Putamen (tissue), 1 donor: ENCODE measurements around the gene STK4.

ENCODE experiments used
- DNase-seq: peaks from one replicate; pipeline ENCODE4 v3.0.0-alpha.2; 2016; ENCODE audit warnings: low spot score

The STK4 gene

GRCh38 chr20:45028424-45029136 lies 62.3 kb downstream of the STK4 start:
- DNase-seq = no peak

DNA sequence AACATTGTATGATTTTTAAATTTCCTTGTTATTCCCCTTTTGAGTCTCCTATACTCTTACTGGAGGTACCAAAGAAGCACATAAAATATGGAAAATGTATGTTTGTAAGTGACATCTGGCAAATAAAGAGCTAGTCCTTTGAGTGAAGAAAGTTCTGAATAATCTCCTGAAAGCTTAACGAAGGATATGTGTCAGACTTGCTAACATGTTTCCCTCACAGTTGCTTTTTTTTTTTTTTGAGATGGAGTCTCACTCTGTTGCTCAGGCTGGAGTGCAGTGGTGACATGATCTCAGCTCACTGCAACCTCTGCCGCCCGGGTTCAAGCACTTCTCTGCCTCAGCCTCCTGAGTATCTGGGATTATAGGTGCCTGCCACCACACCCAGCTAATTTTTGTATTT lies 63.6 kb downstream of the STK4 start:
- DNase-seq = no peak

DNA sequence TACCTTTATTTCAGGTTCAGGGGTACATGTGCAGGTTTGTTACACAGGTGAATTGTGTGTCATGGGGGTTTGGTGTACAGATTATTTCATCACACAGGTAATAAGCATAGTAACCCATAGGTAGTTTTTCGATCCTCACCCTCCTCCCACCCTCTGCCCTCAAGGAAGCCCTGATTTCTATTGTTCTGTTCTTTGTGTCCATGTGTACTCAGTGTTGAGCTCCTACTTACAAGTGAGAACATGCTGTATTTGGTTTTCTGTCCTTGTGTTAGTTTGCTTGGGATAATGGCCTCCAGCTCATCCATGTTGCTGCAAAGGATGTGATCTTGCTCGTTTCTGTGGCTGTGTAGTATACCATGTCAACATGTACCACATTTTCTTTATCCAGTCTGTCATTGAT lies 66.0 kb downstream of the STK4 start:
- DNase-seq = no peak

GRCh38 chr20:45032781-45033180 lies 66.5 kb downstream of the STK4 start:
- DNase-seq = no peak

DNA sequence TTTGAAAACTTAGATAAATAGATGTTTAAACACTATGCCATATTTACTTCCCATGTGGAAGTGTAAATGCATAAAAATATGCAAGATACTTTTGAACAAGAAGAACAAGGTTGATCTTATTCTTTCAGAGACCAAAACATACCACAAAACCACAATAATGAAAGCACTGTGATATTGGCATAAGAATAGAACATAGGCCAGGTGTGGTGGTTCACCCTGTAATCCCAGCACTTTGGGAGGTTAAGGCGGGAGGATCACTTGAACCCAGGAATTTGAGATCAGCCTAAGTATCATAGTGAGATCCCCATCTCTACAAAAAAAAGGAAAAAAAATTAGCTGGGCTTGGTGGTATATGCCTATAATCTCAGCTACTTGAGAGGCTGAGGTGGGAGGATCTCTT lies 68.1 kb downstream of the STK4 start:
- no peak for DNase-seq

DNA sequence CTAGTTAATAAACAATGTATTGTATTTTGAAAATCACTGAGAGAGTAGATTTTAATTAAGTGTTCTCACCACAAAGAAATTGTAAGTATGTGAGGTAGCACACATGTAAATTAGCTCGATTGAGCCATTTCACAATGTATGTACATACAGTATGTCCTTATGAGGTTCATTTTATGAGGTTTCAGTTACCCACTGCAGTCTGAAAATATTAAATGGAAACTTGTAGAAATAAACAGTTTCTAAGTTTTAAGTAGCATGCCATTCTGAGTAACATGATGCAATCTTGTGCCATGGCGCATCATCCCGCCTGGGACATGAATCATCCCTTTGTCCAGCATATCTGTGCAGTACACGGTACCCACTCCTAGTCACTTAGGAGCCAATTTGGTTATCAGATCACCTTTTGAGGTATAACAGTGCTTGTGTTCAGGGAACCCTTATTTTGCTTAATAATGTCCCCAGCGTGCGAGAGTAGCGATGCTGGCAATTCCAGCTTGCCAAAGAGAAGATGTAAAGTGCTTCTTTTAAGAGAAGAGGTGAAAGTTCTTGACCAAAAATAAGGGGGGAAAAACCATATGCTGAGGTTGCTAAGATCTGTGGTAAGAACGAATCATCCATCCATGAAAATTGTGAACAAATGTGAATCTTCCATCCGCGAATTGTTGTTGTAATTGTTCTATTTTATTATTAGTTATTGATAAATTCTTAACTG lies 69.9 kb downstream of the STK4 start:
- DNase-seq = no peak

GRCh38 chr20:45037050-45037449 lies 70.7 kb downstream of the STK4 start:
- no peak for DNase-seq

GRCh38 chr20:45037635-45038034 lies 71.3 kb downstream of the STK4 start:
- DNase-seq = no peak

DNA sequence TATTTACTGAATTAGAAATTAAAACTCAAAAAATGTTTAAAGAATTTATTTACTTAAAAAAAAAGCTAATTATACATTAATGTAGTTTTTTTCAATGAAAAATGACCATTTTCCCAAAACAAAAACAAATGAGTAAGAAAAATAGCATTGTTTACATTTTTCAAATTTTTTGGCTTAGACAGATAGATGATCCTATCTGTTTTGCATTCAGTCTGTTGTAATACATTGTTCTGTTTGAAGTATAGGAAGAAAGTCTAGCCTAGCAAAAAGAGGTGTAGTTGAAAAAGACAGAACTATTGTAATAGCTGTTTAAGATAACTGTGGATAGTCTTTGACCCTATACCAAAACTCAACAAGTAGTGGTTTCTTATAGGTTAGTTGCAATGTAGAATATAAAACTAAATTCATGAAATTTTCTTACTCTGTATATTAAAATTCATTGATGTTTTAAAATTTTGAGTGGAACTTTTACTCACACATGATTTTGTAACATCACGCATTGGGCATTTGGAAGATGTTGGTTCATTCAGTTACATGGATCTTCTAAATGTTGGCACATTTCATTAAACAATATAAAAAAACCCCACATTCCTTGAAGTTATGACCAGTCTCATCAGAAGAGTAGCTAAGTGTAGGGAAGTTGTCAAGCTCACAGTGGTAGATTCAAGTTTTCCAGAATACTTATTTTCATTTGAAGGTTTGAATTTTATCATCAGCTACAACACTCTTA lies 72.6 kb downstream of the STK4 start:
- no peak for DNase-seq

GRCh38 chr20:45039475-45039820 lies 73.1 kb downstream of the STK4 start:
- DNase-seq = no peak

- DNase-seq = no peak
Observed at GRCh38 chr20:45041464-45042337, 75.4 kb downstream of the STK4 start.

- DNase-seq = no peak
Observed at GRCh38 chr20:45042978-45043377, 76.7 kb downstream of the STK4 start.

GRCh38 chr20:45044084-45044573 lies 77.8 kb downstream of the STK4 start:
- peak; percentile 79 for DNase-seq

DNA sequence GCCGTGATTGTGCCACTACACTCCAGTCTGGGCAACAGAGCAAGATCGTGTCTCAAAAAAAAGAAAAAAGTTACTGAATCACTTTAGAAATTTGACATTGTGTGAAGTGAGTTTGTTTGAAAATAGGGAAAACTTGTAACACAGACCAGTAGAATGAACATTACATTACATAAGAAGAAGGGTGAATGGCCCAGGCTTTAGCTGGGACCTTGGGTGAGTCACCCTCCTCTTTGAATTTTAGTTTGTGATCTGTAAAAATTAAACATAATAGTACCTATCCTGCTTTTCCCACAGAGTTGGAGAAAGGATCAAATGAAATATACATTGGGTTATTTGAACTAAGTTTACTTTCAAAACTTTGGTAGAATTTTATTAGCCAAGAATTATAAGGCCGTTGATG lies 78.3 kb downstream of the STK4 start:
- no peak for DNase-seq

DNA sequence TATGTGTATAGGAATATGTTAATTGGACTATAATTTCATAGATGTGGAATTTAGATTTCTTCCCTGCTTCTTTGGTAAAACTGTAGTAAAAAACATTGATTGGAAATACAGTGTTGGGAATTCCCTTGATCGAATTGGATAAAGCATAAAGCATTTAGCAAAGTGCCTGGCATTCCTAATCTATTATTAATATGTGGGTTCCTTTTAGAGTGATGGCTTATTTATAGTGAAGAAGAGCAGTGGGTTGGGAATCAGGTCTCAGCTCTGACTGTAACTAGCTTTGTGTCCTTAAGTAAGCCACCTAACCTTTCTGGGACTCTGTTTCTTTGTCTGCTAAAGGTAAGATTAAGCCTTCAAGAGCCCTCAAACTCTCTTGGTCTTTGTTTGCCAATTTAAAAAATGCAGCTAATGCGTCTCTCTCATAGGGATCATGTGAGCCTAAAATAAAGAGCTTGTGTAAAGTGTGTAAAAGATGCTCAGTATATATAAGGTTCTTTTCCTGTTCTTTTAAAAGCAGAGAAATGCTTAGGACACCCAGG lies 81.3 kb downstream of the STK4 start:
- no peak for DNase-seq

DNA sequence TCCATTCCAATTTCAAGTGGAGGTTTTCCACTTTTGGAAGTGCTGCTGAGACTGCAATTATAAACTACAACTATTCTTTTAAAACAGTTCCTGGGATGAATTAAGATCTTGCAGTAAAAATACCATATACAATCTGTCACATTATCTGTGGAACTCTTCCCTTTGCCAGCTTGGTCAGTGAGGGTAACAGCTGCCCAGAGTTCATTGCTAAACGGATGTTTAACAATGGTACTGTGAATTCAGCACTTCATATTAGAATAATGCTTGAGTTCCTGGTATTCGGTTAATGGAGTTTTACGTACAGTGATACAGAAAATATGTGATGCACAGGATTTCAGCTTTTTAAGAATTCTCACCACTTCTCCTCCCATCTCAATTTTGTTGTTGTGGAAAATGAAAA lies 83.1 kb downstream of the STK4 start:
- DNase-seq = no peak

- DNase-seq = peak; percentile 88
Observed at GRCh38 chr20:45049904-45050471, 83.7 kb downstream of the STK4 start.

DNA sequence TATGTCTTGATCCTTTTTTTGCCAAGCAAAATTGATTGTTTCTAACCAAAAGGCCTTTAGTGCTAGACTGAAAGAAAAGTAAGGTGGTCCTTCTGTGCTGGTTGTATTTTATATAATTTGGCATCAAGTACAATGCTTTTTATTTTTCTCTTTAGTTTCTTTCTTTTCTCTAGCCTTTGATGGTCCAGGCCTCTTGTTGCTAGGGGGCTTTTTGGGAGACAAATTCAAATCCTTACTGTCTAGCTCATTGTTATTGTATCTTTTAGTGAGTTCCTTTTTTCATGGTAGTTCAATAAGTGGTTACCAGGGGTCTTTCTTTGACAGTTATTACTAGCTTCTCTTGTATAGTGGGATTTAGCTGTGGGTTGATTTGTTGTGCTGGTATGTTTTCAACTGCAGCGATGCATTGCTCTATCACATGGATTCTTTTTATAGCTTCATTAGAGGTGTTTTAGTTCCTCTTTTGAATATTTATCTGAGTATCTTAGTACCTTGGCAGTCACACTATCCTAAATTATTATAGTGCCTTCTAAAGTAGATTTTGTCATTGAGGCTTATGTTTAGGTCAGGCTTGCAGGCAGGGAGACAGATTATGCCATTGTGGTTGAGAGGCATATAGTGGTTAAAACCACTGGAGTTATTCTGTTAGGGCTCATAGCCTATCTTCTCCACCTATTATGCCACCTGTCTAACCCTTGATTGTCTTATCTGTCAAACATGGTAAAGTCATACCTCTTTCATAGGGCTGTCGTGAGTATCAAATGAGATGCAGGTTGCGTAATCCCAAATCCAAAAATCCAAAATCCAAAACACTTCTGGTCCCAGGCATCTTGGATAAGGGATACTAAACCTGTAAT lies 85.1 kb downstream of the STK4 start:
- no peak for DNase-seq

DNA sequence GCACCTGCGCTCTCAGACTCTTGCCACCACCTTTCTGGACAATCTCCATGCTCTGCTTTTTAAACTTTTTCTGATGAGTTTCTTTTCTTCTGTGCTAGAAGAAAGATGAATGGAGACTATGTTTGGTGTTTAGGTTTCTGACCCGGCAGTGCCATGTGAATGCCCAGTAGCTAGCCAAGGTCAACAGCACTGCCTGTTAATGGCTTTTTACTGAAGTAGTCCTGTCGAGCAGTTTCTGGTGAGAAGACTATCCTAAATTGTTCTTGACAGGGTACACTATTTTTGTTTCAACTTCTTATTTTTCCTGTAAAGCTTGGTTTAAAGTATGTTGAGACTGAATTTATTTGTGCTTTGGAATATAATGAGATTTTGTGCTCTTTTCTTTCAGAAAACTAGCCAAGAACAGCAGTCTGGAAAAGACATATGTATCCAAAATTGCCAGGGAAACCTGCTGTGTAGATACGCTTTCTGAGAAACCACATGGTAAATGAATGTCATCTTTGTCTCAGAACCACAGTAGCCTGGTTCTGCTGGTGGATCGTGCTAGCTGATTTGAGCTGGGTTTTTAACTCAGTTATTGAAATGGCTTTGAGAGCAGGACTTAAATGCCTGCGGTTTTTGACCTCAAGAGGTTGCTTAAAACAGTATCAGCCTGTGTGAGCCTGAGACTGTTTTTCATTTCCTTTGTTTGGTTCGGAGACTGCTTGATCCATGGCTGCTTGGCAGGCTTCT lies 86.6 kb downstream of the STK4 start:
- no peak for DNase-seq
